Stimulated activated CD8-positive, alpha-beta memory T cell treated with anti-CD3 and anti-CD28 coated beads, Interleukin-4, amount 100 ng/mL, for 4 hours (primary cell): ENCODE data around the gene TUBE1.

Experiments used
- DNase-seq, 2 donors: peaks; one replicate each; pipeline ENCODE4 v3.0.0-alpha.2; 2020; ENCODE audit warnings: low read depth in 2 of 2, low spot score in 1 of 2

TUBE1 gene

DNA sequence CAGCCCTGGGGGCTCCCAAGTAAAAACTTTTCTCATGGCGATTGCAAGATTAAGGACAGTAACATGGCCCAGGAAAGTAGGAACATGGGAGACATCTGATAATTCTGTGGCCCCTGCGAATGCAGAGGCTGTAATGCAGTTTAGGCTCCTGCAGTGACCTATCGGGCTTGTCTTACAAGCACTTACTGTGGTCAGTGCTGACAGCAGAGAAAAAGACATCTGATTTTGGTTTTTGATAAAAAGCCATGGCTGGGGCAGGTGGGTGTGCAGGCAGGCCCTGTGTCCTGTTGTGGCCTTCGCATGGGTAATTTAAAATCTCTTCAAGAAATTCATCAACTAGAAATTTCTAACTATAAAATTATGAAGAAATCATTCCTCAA is 52.7 kb downstream of the TUBE1 start:
- no peak for DNase-seq

DNA sequence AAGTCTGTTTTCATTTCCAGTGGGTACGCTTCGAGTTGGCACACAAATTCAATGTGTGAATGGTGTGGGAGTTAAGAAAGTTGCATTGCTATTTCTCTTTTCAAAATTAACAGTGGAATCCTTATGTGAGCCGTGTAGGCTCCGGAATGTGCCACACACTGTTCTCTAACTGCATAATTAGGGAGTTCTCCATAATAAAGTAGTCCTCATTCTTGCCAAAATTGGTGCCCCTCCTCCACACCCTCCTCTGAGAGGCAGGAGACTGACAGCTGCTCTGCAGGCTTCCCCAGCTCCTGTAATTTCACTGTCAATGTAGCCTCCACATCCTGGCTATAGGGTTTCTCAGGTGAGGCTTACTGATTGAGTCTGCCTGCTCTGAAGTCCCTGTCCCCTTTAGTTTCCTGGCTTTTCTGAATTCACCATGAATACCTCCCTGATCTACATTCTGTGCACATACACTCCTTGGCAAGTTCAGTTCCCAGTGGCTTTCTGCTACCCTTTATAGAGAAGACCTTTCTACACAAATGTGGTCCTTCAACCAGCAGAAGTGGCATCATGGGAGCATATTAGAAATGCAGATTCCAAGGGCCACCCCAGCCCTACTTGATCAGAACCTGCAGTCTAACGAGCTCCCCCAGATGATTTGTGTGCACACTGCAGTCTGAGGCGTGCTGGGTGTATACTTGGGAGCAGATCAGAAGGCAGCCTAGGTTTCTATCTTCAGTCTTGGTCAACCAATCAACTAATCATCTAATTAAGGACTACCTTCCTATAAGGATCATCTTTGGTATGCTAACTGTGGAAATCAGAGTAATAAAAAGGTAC is 53.3 kb downstream of the TUBE1 start:
- DNase-seq, result no peak

DNA sequence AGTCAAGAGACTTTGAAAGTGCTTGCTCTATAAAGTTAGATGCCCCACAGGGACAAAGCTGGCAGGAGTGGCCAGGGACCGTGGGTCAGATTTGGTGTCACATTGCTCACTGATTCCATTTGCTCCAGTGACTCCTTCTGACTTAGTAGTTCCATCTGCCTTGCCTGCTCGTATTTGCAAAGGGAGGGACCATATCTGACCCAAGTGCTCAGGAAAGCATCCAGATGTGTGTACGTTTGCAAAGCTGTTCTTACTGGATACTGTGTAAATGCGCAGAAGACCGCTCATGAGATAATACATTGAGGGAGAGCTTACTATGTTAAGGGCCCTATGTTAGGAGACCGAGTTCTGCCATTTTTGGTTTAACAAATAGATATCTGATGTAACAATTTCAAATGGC is 54.6 kb downstream of the TUBE1 start:
- no peak for DNase-seq

DNA sequence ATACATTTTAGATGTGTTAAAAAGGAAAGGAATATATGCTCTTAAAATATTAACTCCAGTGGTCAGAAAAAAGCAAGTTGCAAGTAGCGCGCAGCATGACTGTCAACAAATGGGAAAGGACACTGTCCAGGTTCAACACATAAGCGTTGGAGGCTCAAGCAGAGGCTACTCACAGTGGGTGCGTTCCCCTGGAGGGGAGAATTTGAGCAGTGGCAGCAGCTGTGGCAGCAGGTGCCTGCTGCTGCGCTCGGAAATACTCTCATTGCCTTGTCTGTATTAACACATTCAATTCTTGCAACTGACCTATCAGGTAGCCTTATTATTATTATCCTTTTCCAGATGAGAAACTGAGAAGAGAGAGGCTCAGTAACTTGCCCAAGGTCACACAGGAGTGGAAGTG is 55.3 kb downstream of the TUBE1 start:
- no peak for DNase-seq

DNA sequence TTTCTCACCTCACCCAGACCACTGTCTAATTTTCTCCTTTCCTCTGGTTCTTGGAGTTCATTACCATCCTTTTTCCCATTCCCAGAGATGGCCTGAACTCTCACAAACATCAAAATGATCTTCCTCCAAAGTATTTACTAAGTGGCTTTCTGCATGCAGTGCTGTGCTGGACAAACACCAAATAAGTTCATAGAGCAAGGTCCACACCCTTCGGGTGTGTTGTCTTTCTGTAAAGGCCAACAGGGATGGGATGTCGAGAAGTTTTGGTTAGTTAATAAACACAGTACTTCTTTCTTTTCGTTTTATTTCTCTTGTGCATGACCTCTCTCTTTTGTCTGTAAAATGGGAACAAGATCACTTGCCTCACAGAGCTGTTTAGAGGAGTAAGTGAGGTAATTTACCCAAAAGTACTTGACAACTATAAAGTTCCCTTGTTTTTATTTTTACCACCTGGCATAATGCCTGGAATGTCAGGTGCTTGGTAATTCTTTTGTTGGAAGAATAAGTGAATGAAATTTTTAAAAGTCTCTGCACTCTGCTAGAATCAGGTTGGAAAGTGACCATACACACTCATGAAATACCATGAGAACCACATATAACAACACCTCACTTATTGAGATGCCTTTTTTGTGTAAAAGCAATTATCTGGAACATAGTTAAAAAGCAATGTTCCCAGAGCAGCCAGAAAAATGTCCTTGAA is 56.2 kb downstream of the TUBE1 start:
- no peak for DNase-seq

DNA sequence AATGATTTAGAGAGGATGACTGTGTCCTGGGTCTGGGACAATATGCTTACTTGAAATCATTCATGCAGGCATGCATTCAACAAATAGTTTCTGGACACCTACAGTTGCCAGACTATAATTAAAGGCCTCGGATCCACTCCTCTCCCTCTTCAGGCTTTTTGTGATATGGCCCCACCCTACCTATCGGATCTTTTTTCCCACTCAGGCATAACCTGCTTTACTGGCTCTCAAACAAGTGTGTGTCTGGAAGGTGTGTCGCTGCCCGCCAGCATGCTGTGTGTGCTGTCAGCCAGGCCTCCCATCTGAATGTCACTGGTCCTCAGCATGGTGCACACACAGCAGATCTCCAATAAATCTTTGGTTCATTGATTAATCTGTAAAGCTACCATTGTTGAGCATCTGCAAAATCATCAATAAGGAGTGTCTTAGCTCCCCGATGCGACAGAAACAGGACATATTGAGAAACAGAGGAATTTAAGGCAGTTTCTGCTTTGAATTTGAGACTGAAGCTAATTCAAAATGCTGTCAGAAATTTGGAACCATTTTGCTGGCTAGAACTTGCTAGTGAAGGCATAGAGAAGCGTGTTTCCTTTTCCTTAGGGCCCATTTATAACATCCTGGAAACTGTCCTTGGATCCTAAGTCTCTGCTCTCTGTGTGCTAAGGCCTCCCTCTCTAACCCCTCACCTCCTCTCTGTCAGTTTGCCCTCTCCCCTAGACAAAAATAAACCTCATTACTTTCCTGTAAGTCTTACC is 56.9 kb downstream of the TUBE1 start:
- no peak for DNase-seq

DNA sequence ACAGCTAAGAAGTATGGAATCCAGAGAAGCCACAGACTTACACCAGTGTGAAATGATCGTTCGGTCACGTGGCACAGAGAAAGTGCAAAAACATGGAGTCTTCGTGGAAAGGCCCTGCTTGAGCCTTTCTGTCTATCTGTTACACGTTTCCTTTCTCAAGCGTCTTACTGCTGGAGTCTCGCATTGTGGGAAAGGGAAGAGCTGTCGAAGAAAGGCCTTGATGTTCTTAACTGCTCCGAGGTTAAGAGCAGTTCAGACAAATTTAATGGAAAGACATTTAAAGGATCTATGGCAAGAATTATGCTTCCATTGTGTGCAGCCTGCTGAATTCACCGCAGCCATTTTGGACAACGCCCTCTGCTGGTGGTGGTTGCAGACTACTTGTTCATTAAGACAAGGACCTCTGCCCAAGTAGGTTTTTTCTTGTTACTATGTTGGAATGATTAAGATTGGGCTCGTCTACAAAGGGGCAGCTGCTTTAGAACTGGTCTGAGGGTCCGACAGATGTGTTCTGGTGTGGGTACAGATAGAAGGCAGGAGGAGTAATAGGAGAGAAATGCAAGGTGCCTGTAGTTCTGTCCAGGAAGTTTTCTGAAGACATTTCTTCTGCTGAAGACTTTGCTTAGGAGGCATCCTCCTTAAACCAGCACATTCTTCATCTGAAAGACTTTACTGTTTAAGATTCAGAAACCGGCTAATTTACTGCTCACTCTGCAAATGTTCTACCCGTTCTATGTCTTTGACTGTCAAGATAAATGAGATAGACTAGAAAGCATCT is 58.0 kb downstream of the TUBE1 start:
- DNase-seq, result peak in 1 of 2 donors; percentile 50

DNA sequence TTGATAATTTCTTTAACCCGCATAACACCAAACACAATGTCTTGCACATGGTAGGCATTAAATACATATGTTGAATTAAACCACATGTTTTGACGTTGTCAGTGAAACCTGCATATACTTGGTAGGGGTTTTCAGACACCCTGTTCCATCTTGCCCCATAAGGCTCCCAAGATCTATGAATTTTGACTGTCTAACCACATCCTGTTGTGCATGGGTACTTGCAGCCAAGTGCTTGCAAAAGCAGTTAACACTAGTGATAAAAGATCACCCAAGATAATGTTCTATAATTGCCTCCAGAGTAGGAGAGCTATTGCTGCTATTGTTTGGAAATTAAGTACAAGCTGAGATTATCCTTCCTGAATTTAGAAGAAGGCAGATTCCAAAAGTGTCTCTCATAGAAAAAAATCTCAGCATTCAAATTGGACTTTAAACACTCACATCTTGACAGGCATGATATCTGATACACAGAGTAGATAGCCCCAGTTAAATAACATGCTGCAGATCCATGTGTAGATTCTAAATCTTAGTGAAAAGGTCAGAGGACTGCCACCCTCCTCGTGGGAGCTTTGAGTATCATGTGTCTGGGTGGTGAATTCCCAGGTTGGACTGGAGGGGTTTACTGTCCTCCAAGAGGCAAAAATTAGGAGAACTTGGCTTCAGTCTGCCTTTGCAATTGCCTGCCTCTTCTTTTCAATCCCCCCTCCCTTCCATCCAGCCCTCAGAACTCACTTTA is 59.2 kb downstream of the TUBE1 start:
- DNase-seq, result no peak

DNA sequence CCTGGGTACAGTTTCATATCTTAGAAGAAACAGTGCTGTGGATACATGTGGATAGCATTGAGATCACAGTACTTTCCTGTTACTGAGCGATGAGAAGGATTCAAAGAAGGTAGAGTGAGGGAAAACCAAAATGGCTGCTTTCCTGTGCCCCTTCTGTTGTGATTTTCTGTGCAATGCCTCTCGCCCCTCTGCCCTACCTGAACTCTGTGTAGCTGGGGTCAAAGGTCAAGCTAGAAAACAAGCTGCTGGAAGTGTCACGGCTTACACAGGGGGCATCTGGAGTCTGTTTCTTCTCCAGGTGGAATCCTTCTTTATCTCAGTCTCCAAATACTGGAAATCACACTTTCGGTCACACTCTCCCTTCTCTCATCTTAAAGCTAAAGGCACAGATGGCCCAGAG is 60.3 kb downstream of the TUBE1 start:
- no peak for DNase-seq

DNA sequence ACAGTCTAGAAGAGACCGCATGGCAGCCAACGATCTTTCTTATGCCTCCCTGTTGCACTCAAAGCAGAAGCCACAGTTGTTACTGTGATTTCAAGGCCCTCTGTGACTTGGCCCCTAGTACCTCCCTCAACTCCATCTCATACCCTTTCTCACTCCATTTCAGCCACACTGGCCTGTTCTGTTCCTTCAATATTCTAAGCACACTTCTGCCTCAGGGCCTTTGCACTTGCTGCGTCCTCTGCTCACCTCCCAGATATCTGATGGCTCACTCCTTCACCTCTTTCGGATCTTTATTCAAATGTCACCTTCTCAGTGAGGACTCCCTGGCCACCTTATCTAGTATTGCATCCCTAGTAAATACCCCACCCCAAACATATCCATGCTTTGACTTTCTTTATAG is 62.8 kb downstream of the TUBE1 start:
- DNase-seq, result no peak

DNA sequence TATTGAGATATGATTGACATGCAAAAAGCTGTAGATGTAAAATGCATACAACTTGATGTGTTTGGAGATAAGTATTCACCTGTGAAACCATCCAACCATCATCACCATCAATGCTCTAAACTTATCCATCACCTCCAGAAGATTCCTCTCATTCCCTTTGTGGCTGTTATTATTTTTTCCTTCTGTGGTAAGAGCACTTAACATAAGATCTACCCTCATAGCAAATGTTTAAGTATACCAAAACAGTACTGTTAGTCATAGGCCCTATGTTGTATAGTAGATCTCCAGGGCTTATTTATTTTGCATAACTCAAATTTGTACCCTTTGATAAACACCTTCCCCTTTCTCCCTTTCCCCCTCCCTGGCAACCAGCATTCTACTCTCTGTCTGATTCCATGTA is 64.5 kb downstream of the TUBE1 start:
- DNase-seq, result no peak

DNA sequence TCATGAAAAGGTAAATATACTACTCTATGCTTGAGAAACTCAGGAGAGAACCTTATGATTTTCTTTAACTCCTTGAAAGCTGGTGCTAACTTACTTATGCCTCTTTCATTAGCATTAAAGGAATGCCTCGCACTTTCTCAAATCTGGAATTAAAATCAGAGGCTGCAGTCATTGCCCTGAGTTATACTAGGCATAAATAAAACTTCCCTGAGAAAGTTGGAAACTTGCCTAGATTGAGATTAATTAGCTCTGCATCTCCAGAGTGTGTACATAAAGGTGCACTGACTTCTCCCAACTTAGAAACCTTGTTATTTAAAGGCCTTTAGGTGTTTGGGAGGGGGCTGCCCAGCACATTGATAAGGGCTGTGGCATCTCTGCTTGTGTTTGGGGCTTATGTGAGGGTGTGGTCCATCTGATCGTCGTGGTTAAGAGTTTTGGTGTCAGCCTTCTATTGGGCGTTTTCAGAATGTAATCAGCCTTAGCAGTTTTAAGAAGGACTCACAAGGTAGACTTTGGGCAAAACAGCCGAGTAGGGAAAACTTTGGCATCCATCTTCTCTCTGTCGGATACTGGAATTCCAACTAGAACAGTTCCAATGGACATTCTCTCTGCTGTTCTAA is 65.5 kb downstream of the TUBE1 start:
- no peak for DNase-seq
